Stimulated activated CD8-positive, alpha-beta memory T cell treated with anti-CD3 and anti-CD28 coated beads, Interleukin-2, amount 100 ng/mL, for 1 hour (primary cell): Measurements from ENCODE around the gene IKBIP.
A peak's percentile ranks its signal among the peaks of the same experiment; 100 is the strongest.
"Not testable (repeated sequence)": the region's sequence is repeated elsewhere in the genome, so short reads cannot be mapped to it uniquely, and the experiment has no call there.

ENCODE experiments used
- DNase-seq, 2 donors: peaks; one replicate each; pipeline ENCODE4 v3.0.0-alpha.2; 2020; ENCODE audit warnings: low read depth in 2 of 2

The IKBIP gene, protein sequence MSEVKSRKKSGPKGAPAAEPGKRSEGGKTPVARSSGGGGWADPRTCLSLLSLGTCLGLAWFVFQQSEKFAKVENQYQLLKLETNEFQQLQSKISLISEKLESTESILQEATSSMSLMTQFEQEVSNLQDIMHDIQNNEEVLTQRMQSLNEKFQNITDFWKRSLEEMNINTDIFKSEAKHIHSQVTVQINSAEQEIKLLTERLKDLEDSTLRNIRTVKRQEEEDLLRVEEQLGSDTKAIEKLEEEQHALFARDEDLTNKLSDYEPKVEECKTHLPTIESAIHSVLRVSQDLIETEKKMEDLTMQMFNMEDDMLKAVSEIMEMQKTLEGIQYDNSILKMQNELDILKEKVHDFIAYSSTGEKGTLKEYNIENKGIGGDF

DNA sequence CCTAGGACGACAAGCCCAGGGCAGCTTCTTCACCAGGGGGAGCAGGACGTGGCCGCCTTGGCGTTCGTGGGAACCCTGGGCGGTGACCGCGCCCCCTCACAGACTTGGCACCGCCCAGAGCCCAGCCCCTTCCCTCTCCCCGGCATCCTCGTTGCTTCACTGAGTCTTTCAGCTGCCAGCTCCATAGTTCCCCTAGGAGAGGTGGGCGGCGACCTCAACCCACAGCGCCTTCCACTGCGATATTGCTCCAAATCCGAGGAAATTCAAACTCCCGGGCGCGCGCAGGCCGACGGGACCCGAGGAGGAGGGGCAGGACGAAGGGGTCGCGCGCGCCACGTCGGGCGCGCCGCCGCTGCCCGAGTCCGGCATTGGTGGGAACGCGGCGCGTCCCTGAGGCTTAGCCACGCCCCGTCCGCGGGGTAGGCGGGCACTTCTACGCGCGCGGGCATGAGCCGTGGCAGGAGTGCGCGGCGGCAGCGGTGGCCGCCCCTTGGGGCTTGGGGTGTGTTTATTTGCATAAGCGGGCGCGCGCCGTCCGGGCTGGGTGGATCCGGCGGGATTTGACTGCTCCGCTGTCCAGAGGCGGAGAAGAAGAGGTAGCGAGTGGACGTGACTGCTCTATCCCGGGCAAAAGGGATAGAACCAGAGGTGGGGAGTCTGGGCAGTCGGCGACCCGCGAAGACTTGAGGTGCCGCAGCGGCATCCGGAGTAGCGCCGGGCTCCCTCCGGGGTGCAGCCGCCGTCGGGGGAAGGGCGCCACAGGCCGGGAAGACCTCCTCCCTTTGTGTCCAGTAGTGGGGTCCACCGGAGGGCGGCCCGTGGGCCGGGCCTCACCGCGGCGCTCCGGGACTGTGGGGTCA, at the start of gene IKBIP, which contains the start of gene APAF1:
Gene IKBIP (minus strand): TSS at position 77 of the 860 bp plus-strand sequence. CDS start 87 bp downstream, outside the sequence.
Gene APAF1 (plus strand): TSS at position 579 of the 860 bp plus-strand sequence. CDS start 3,070 bp downstream, outside the sequence.
- DNase-seq, result peak; percentile 93 to 95

DNA sequence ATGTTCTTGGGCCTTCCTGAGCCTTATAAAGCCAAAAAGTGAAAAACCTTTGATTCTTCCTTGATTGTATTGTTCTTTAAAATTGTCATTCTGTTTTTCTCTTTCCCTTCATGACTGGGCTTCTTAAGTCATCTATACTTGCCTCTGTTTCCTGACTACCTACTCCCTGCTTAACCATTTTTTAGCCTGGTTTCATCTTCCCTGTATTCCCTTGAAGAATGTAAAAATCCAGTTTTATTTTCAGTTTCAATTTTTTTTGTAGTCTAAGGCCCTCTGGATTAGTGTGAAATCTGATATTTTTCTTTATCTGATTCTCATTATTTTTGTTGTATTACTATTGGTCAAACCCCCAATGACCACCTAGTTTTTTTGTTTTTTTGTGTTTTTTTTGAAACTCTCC, 46.8 kb upstream of the IKBIP start:
- no peak for DNase-seq

DNA sequence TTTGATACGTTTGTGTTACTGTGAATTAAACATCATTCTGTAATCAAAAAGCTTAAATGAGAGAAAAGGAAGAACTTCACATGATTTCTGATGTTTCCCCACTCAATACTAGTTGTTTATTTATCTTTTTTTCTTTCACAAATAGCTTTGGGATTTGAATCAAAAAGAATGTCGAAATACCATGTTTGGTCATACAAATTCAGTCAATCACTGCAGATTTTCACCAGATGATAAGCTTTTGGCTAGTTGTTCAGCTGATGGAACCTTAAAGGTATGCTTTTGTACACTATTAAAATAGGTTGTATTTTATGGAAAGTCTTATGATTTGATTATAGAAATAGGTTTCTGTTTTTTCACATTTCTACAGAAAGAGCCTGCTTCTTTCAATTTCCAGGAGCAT, 42.0 kb upstream of the IKBIP start:
- DNase-seq, result no peak

DNA sequence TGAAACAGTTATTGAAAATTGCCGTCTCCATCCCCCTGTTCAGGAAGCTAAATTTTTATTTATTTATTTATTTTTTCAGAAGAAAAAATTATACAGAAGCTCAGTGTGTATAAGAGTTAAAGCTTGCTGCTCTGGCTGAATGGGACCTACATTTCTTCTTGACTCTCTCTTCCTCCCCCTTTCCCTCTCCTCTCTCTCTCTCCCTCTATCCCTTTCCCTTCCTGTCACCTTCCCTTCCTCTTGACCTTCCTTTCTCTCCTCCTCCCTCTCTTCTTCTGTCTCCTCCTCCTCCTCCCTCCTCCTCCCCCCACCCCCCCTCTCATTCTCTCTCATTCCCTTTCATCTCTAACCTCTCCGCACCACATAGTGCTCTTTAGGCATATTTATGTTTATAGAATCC, 39.6 kb upstream of the IKBIP start:
- DNase-seq, result no peak

DNA sequence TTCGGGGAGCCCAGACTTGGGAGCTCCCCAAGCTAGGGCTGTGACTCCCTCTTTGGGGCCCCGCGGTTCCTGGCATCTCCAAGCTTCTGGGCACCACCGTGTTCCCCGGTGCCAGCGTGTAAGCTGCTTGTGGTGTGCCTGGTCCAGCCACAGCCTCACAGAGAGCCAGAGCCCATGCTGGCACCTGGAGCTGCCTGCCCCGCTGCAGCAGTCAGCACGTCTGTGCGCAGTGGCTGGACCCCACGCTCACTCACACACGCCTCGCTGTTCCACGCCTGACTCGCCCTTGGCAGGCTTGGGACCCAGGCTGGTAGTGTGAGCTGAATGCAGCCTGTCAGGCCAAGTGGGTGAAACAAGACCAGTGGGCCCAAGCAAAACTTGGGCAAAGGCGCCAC, 35.0 kb upstream of the IKBIP start:
- DNase-seq, result no peak

DNA sequence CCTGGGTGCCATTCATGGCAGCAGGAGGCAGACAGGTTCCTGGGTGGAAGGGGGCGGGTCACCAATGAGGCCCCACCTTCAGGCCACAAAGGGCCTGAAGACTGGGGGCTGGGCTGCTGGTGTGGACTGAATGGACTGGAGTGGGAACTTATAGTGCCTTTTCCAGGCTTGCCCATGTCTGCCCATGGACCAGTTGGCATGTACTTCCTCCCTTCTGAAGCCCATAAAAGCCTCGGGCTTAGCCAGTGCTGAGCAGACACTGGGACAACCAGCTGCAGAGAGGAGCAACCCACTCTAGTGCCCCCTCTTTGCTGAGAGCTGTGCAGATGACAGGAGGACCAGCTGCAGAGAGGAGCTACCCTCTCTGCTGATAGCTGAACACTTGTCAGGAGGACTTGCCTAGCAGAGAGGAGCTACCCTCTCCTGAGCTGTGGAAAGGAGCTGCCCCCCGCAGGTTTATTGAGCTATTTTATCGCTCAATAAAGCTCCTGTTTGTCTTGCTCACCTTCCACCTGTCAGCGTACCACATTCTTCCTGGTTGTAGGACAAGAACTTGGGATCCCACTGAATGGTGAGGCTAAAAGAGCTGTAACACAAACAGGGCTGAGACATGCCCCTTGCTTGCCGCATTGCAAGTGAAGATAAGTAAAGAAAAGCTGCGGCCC, 34.5 kb upstream of the IKBIP start:
- no peak for DNase-seq

DNA sequence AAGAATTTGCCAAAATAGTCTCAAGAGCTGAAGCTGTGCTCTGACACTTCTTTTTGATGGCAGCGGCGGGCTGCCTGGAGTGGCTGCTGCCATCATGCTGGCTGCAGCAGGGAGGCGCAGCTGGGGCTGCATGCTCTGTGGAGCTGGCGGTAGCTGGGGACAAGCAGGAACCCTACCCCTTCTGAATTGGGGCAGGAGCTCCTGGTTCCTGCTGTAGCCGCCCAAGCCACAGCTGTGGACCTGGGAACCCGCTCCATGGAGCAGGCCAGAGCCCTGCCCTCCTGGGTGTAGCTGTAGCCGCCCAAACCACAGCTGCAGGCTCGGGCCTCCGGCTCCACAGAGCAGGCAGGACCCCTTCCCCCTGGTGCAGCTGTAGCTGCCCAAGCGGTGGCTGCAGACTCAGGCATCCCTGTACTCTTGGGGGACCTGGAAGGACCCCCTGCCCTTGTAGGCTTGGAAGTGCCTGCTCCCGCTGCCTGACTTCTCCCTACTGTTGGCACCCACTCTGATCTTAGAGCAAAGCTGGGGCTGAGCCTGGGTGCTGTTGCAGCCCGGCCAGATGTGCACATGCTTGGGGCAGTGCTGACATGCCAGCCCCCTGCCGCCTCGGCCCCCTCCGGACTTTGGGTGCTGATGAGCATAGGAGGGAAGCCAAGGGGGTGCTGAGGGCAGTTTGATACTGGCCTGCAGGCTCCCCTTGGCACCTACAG, 33.8 kb upstream of the IKBIP start:
- no peak for DNase-seq

DNA sequence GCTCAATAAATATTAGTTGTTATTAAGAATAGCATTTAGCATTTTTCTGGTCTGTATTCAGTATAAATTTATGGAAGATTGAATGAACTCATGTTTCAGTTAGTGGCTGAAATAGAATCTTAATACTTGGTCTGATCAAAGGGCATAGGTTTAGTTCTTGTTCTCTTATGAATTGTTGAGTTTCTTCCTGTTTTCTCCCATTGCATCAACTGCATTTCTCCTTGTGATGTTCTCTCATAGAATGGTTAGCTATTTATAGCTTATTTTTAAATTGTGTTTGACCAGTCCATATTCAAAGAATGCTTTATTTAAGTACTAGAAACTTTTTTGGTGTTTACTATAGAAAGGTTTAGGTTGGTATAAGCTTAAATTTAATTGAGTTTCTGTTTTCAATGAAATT, 30.3 kb upstream of the IKBIP start:
- DNase-seq, result no peak

DNA sequence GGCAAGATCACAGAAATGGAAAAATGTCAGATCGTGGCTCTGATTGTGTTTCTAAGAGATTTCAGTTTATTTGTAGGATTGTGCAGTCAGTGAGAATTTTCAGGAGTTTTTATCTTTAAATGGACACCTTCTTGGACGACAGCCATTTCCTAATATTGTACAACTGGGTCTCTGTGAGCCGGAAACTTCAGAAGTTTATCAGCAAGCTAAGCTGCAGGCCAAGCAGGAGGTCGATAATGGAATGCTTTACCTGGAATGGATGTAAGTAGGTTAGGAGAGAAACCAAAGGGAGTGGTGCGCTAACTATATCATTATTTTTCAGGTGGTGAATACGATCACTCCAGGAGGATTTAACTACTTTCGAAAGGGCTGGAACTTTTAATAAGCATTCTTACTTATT, 26.9 kb upstream of the IKBIP start:
- no peak for DNase-seq

DNA sequence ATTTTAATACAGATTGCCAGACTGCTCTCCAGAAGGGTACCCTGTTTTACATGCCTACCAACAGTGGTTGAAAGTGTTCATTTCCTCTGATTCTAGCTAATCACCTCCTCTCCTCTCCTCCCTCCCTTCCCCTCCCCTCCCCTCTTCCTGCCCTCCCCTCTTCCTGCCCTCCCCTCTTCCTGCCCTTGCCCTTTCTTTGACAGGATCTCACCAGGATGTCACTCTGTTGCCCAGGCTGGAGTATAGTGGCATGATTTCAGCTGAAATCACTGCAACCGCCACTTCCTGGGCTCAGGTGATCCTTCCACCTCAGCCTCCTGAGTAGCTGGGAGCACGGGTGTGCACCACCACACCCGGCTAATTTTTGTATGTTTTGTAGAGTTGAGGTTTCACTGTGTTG, 25.2 kb upstream of the IKBIP start:
- DNase-seq, result no peak

DNA sequence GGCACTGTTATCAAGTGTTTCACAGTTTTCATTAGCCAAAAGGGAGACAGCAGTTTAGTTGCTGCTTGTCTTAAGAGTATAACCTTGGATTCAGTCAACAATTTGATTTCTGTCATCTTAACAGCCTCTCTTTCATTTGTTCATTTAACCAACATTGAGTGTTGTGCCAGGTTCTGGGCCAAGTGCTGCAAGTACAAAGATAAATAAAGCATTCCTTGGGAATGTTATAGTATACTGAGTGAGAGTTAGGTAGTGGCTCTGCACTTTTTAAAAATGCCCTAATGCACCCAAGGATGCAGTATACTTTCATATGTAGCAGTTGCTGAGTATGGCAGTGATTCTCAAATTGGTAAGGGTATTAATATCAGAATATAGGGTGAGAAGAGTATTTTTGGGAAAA, 15.9 kb upstream of the IKBIP start:
- DNase-seq, result no peak

DNA sequence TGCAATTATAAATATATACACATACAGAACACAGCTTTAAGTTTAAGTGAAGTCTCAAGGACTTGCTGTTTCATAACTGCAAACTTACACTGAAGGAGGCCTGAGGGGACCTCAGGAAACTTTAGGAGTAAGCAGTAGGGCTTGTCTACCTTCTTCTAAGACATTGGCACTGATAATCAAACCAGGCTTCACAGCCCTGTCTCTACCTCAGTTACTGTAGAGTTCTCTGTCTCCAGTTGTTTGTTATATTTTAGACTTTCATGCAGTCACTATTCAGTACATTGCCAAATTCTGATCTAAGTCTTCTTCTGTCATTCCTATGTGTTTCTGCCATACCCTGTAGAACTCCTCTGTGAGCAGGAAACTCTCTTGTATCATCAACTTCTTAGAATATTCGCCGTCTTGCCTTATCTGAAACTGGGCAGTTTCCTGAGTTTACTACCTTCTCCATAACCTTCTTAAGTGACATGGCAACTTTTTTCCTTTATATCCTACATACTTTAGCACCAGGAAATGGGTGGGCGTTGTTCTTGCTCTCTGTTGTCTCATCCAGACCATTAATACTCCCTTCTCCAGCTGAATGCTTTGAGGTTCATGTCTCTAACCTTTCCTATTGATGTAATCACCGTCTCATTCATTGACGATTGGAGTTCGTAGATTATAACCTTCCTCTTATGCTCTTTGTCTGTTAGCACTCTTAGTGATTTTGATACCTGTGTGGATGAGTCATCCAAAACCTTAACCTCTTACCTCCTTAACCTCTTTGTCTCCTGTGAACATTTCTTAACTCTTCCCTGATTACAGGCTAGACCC, 11.9 kb upstream of the IKBIP start:
- no peak for DNase-seq

DNA sequence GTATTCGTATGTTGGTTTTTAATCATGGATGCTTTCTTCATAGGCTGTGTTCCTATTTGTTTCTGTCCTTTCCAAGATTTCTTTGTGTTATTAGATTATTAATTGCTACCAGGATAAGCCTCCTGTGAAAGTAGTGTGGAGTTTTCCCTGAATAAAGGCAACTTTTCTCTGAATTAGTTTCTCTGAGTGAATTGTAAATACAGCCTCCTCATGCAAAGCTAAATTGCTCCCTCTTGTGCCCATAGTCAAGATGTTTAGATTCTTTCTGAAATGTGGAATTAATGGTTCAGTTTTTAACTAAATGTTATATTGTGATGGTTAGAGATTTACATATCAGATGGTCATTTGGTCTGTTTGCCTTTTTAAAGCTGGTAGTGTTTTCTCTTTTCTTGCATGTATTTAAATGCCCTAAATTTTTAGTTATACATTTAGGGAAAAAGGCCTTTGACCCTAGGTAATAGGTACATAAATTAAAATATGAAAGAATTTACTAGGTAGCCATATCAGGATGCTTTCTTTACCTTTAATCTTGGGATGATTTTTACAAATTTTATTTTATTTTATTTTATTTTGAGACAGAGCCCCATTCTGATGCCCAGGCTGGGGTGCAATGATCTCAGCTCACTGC, 9.4 kb upstream of the IKBIP start:
- DNase-seq, result no peak

DNA sequence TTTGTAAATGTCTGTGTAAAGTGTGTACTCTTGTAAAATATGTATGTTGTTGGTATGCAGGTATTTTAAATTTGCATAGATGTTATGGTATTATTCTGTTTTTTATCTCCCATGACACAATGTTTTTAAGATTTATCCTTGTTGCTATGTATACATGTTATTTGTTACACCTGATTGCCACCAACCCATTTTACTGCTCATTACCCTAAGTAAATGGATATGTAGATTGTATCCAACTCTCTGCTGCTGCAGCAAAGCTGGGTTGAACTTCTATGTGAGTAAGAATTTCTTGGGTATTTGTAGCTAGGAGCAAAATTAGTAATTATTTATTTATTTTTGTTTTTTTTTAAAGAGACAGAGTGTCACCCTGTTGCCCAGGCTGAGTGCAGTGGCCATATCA, 6.7 kb upstream of the IKBIP start:
- no peak for DNase-seq

DNA sequence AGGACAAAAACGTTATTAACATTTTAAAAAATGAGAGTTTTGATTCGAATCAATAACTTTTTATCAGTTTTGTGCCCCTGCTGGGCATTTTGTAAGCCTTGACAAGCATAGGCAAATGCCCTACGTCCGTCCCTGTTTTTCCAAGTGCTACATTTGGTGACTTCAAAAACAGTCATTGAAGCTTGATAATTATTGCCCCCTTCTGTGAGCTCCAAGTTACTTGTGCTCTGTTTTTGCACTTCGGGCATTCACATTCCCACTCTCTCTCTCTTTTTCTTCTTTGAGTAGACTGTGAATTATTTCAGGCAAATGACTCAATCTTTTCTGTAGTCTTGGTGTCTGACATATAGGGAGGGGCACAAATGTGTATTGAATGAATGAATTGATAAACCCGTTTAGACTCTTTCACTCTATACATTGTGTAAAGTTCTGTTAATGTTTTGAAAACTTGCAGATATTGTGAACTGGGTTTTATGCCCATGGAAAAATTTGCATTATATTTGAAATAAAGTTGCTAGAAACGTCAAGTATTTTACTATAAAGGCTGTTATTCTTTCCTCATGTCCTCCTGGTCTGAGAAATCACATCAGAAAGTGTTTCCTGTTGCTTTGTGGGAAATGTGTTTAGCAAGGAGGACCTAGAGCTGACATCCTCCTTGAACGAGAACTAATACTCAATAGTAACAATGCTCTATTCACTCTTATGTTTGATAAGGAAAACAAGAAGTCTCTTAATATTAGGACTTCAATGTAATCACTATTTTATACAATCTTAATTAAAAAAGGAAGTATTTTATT, 1.9 kb upstream of the IKBIP start:
- no peak for DNase-seq

DNA sequence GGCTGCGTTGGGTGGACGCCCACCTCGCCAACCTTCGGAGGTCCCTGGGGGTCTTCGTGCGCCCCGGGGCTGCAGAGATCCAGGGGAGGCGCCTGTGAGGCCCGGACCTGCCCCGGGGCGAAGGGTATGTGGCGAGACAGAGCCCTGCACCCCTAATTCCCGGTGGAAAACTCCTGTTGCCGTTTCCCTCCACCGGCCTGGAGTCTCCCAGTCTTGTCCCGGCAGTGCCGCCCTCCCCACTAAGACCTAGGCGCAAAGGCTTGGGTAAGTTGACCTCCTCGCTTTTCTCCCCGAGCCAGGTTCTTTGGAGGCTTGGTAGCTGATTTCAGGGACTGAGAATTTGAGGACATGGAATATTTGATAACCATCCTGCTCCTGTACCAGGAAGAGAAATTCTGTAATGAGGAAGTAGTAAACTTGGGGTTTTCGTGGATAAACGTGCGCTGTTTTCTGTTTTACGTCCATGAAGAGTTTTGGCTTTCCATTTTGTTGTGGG, 1.0 kb upstream of the IKBIP start:
- DNase-seq, result no peak

DNA sequence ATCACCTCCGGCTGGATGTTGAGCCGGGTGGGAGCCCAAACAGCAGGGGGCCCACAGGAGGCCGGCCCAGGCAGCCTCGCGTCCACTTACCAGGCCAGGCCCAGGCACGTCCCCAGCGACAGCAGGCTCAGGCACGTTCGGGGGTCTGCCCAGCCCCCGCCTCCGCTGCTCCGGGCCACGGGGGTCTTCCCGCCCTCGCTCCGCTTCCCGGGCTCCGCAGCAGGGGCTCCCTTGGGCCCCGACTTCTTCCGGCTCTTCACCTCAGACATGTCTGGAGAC, 216 bp downstream of the IKBIP start:
- peak in 1 of 2 donors; percentile 12 for DNase-seq

DNA sequence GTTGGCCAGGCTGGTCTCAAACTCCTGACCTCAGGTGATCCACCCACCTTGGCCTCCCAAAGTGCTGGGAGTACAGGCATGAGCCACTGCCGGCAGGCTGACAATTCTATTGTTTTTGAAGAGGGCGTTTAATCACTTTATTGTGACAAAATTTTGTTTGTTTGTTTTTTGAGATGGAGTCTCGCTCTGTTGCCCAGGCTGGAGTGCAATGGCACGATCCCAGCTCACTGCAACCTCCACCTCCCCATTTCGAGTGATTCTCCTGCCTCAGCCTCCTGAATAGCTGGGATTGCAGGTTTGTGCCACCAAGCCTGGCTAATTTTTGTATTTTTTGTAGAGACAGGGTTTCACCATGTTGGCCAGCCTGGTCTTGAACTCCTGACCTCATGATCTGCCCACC, 1.8 kb downstream of the IKBIP start:
- not testable (repeated sequence) for DNase-seq

DNA sequence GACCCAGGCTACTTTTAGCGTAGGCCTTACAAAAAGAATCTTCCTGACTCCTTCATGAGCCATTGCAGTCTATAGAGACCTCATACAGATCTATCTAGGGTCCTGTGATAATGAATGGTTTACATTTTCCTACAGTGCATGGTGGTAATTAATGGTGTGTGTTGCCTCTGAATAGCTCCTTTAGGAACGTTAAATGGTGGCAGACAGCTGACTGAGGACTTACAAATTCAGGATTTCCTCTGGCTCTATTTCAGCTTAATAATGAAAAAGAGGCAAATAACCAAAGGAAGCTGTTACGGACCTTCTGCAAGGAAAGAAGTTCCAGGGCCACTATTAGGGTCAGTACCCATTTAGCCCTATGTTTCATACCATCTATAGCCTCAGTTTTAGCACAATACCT, 5.1 kb downstream of the IKBIP start:
- DNase-seq, result no peak

DNA sequence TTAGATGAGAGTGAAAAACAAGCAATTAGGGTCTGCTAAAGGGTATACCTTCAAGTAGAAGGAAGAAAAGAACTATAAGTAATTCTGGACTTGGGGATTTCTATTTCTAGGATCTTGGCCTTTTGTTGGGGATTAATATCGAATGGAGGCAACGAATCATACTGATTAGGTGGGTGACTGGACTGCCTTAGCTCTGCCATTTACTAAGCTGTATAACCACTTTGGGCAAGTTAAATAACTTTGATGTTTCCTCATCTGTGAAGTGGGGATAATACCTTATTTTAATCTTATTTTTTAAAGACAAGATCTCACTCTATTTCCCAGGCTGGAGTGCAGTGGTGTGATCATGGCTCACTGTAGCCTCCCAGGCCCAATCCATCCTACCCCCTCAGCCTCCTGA, 6.6 kb downstream of the IKBIP start:
- no peak for DNase-seq
